Measurements from ENCODE around the gene LFNG.
A peak's percentile ranks its signal among the peaks of the same experiment; 100 is the strongest.

Gene LFNG

GRCh38 chr7:2510130-2510776 is 9.3 kb upstream of the LFNG start:
- Histone ChIP-seq H3K9me3 (ENCODE audit: control insufficient read depth in 2 of 2, low read length in 2 of 2) (no peaks in the 10 kb centered on the region), H3K36me3 (ENCODE audit: control insufficient read depth in 2 of 2, insufficient read depth in 2 of 2, low read length in 2 of 2) (no peaks in the 10 kb centered on the region), H3K4me1 (ENCODE audit: control insufficient read depth in 2 of 2, insufficient read depth in 2 of 2, low read length in 2 of 2) (peaks cover 23 to 27% of the 10 kb centered on the region in 2 donors), H3K9ac (ENCODE audit: low read depth in 1 of 2, low read length in 2 of 2) (peak overlapping the region in 1 of 2 donors; percentile 32), H3K27ac (ENCODE audit: low read depth in 2 of 2, low read length in 2 of 2) (peak overlapping the region; percentile 20 to 79), H3K4me3 (ENCODE audit: low read length in 2 of 2) (no peak overlapping the region), H3K27me3 (ENCODE audit: control insufficient read depth in 2 of 2, insufficient read depth in 2 of 2, low read length in 2 of 2) (no peaks in the 10 kb centered on the region)

GRCh38 chr7:2510909-2511768 is 8.4 kb upstream of the LFNG start:
- Histone ChIP-seq H3K4me3 (ENCODE audit: low read length in 2 of 2) (no peak overlapping the region), H3K9me3 (ENCODE audit: control insufficient read depth in 2 of 2, low read length in 2 of 2) (no peaks in the 10 kb centered on the region), H3K9ac (ENCODE audit: low read depth in 1 of 2, low read length in 2 of 2) (peak overlapping the region in 1 of 2 donors; percentile 54), H3K27me3 (ENCODE audit: control insufficient read depth in 2 of 2, insufficient read depth in 2 of 2, low read length in 2 of 2) (no peaks in the 10 kb centered on the region), H3K4me1 (ENCODE audit: control insufficient read depth in 2 of 2, insufficient read depth in 2 of 2, low read length in 2 of 2) (peaks cover 23 to 27% of the 10 kb centered on the region in 2 donors), H3K36me3 (ENCODE audit: control insufficient read depth in 2 of 2, insufficient read depth in 2 of 2, low read length in 2 of 2) (no peaks in the 10 kb centered on the region), H3K27ac (ENCODE audit: low read depth in 2 of 2, low read length in 2 of 2) (peak overlapping the region; percentile 50 to 79)

- peak overlapping the region; percentile 50 to 79 for H3K27ac ChIP-seq (ENCODE audit: low read depth in 2 of 2, low read length in 2 of 2)
- peak overlapping the region; percentile 17 to 54 for H3K9ac ChIP-seq (ENCODE audit: low read depth in 1 of 2, low read length in 2 of 2)
- no peaks in the 10 kb centered on the region for H3K27me3 ChIP-seq (ENCODE audit: control insufficient read depth in 2 of 2, insufficient read depth in 2 of 2, low read length in 2 of 2)
- H3K4me1 ChIP-seq (ENCODE audit: control insufficient read depth in 2 of 2, insufficient read depth in 2 of 2, low read length in 2 of 2) = peaks cover 23 to 27% of the 10 kb centered on the region in 2 donors
- peak overlapping the region in 1 of 2 donors; percentile 22 for H3K4me3 ChIP-seq (ENCODE audit: low read length in 2 of 2)
- H3K36me3 ChIP-seq (ENCODE audit: control insufficient read depth in 2 of 2, insufficient read depth in 2 of 2, low read length in 2 of 2) = no peaks in the 10 kb centered on the region
- no peaks in the 10 kb centered on the region for H3K9me3 ChIP-seq (ENCODE audit: control insufficient read depth in 2 of 2, low read length in 2 of 2)
These were observed 7.8 kb upstream of the LFNG start for GRCh38 chr7:2511769-2512168.

GRCh38 chr7:2512179-2512661 is 7.4 kb upstream of the LFNG start:
- Histone ChIP-seq H3K4me1 (ENCODE audit: control insufficient read depth in 2 of 2, insufficient read depth in 2 of 2, low read length in 2 of 2) (peaks cover 23 to 27% of the 10 kb centered on the region in 2 donors), H3K27me3 (ENCODE audit: control insufficient read depth in 2 of 2, insufficient read depth in 2 of 2, low read length in 2 of 2) (no peaks in the 10 kb centered on the region), H3K9me3 (ENCODE audit: control insufficient read depth in 2 of 2, low read length in 2 of 2) (no peaks in the 10 kb centered on the region), H3K36me3 (ENCODE audit: control insufficient read depth in 2 of 2, insufficient read depth in 2 of 2, low read length in 2 of 2) (no peaks in the 10 kb centered on the region), H3K4me3 (ENCODE audit: low read length in 2 of 2) (peak overlapping the region in 1 of 2 donors; percentile 22), H3K27ac (ENCODE audit: low read depth in 2 of 2, low read length in 2 of 2) (peak overlapping the region; percentile 50 to 79), H3K9ac (ENCODE audit: low read depth in 1 of 2, low read length in 2 of 2) (peak overlapping the region in 1 of 2 donors; percentile 54)

GRCh38 chr7:2512713-2513112 is 6.9 kb upstream of the LFNG start:
- Histone ChIP-seq H3K36me3 (ENCODE audit: control insufficient read depth in 2 of 2, insufficient read depth in 2 of 2, low read length in 2 of 2) (no peaks in the 10 kb centered on the region), H3K9ac (ENCODE audit: low read depth in 1 of 2, low read length in 2 of 2) (no peak overlapping the region), H3K27ac (ENCODE audit: low read depth in 2 of 2, low read length in 2 of 2) (no peak overlapping the region), H3K9me3 (ENCODE audit: control insufficient read depth in 2 of 2, low read length in 2 of 2) (no peaks in the 10 kb centered on the region), H3K4me3 (ENCODE audit: low read length in 2 of 2) (no peak overlapping the region), H3K27me3 (ENCODE audit: control insufficient read depth in 2 of 2, insufficient read depth in 2 of 2, low read length in 2 of 2) (no peaks in the 10 kb centered on the region), H3K4me1 (ENCODE audit: control insufficient read depth in 2 of 2, insufficient read depth in 2 of 2, low read length in 2 of 2) (peaks cover 23 to 28% of the 10 kb centered on the region in 2 donors)

GRCh38 chr7:2513702-2514101 is 5.9 kb upstream of the LFNG start:
- Histone ChIP-seq H3K27ac (ENCODE audit: low read depth in 2 of 2, low read length in 2 of 2) (no peak overlapping the region), H3K4me1 (ENCODE audit: control insufficient read depth in 2 of 2, insufficient read depth in 2 of 2, low read length in 2 of 2) (peaks cover 25 to 37% of the 10 kb centered on the region in 2 donors), H3K36me3 (ENCODE audit: control insufficient read depth in 2 of 2, insufficient read depth in 2 of 2, low read length in 2 of 2) (no peaks in the 10 kb centered on the region), H3K9me3 (ENCODE audit: control insufficient read depth in 2 of 2, low read length in 2 of 2) (no peaks in the 10 kb centered on the region), H3K9ac (ENCODE audit: low read depth in 1 of 2, low read length in 2 of 2) (no peak overlapping the region), H3K27me3 (ENCODE audit: control insufficient read depth in 2 of 2, insufficient read depth in 2 of 2, low read length in 2 of 2) (no peaks in the 10 kb centered on the region), H3K4me3 (ENCODE audit: low read length in 2 of 2) (no peak overlapping the region)

GRCh38 chr7:2514473-2515423 is 4.8 kb upstream of the LFNG start:
- Histone ChIP-seq H3K27ac (ENCODE audit: low read depth in 2 of 2, low read length in 2 of 2) (no peak overlapping the region), H3K9ac (ENCODE audit: low read depth in 1 of 2, low read length in 2 of 2) (no peak overlapping the region), H3K36me3 (ENCODE audit: control insufficient read depth in 2 of 2, insufficient read depth in 2 of 2, low read length in 2 of 2) (no peaks in the 10 kb centered on the region), H3K27me3 (ENCODE audit: control insufficient read depth in 2 of 2, insufficient read depth in 2 of 2, low read length in 2 of 2) (no peaks in the 10 kb centered on the region), H3K9me3 (ENCODE audit: control insufficient read depth in 2 of 2, low read length in 2 of 2) (no peaks in the 10 kb centered on the region), H3K4me1 (ENCODE audit: control insufficient read depth in 2 of 2, insufficient read depth in 2 of 2, low read length in 2 of 2) (peaks cover 30 to 43% of the 10 kb centered on the region in 2 donors), H3K4me3 (ENCODE audit: low read length in 2 of 2) (no peak overlapping the region)

- Histone ChIP-seq H3K27ac (ENCODE audit: low read depth in 2 of 2, low read length in 2 of 2) (no peak overlapping the region), H3K9me3 (ENCODE audit: control insufficient read depth in 2 of 2, low read length in 2 of 2) (no peaks in the 10 kb centered on the region), H3K27me3 (ENCODE audit: control insufficient read depth in 2 of 2, insufficient read depth in 2 of 2, low read length in 2 of 2) (no peaks in the 10 kb centered on the region), H3K4me1 (ENCODE audit: control insufficient read depth in 2 of 2, insufficient read depth in 2 of 2, low read length in 2 of 2) (peaks cover 26 to 44% of the 10 kb centered on the region in 2 donors), H3K36me3 (ENCODE audit: control insufficient read depth in 2 of 2, insufficient read depth in 2 of 2, low read length in 2 of 2) (no peaks in the 10 kb centered on the region), H3K4me3 (ENCODE audit: low read length in 2 of 2) (no peak overlapping the region), H3K9ac (ENCODE audit: low read depth in 1 of 2, low read length in 2 of 2) (no peak overlapping the region)
These were observed 4.0 kb upstream of the LFNG start for GRCh38 chr7:2515424-2516193.

GRCh38 chr7:2516194-2516555 is 3.4 kb upstream of the LFNG start:
- Histone ChIP-seq H3K9me3 (ENCODE audit: control insufficient read depth in 2 of 2, low read length in 2 of 2) (no peaks in the 10 kb centered on the region), H3K36me3 (ENCODE audit: control insufficient read depth in 2 of 2, insufficient read depth in 2 of 2, low read length in 2 of 2) (no peaks in the 10 kb centered on the region), H3K4me1 (ENCODE audit: control insufficient read depth in 2 of 2, insufficient read depth in 2 of 2, low read length in 2 of 2) (peaks cover 23 to 39% of the 10 kb centered on the region in 2 donors), H3K9ac (ENCODE audit: low read depth in 1 of 2, low read length in 2 of 2) (no peak overlapping the region), H3K27ac (ENCODE audit: low read depth in 2 of 2, low read length in 2 of 2) (no peak overlapping the region), H3K4me3 (ENCODE audit: low read length in 2 of 2) (no peak overlapping the region), H3K27me3 (ENCODE audit: control insufficient read depth in 2 of 2, insufficient read depth in 2 of 2, low read length in 2 of 2) (no peaks in the 10 kb centered on the region)
